ENCODE results near the gene C14orf180.
"Not testable (repeated sequence)": the region's sequence is repeated elsewhere in the genome, so short reads cannot be mapped to it uniquely, and the experiment has no call there.

C14orf180 gene

GRCh38 chr14:104611881-104612280 lies 32.3 kb downstream of the C14orf180 start:
- no peak for DNase-seq (ENCODE audit: low read depth in 2 of 2)

GRCh38 chr14:104614126-104614812 lies 34.7 kb downstream of the C14orf180 start:
- no peak for DNase-seq (ENCODE audit: low read depth in 2 of 2)

GRCh38 chr14:104624939-104625338 lies 45.4 kb downstream of the C14orf180 start:
- DNase-seq (ENCODE audit: low read depth in 2 of 2): no peak

GRCh38 chr14:104632781-104633180 lies 53.2 kb downstream of the C14orf180 start:
- DNase-seq (ENCODE audit: low read depth in 2 of 2): no peak

- DNase-seq (ENCODE audit: low read depth in 2 of 2): no peak
Observed at GRCh38 chr14:104633276-104634137, 53.9 kb downstream of the C14orf180 start.

GRCh38 chr14:104634138-104634760 lies 54.7 kb downstream of the C14orf180 start:
- no peak for DNase-seq (ENCODE audit: low read depth in 2 of 2)

- DNase-seq (ENCODE audit: low read depth in 2 of 2): no peak
Observed at GRCh38 chr14:104634886-104635570, 55.5 kb downstream of the C14orf180 start.

- no peak for DNase-seq (ENCODE audit: low read depth in 2 of 2)
Observed at GRCh38 chr14:104635717-104636116, 56.2 kb downstream of the C14orf180 start.

- no peak for DNase-seq (ENCODE audit: low read depth in 2 of 2)
Observed at GRCh38 chr14:104636131-104636530, 56.6 kb downstream of the C14orf180 start.

- not testable (repeated sequence) for DNase-seq (ENCODE audit: low read depth in 2 of 2)
Observed at GRCh38 chr14:104636846-104637545, 57.4 kb downstream of the C14orf180 start.

- DNase-seq (ENCODE audit: low read depth in 2 of 2): no peak
Observed at GRCh38 chr14:104637546-104638003, 58.0 kb downstream of the C14orf180 start.

- no peak for DNase-seq (ENCODE audit: low read depth in 2 of 2)
Observed at GRCh38 chr14:104638190-104638589, 58.6 kb downstream of the C14orf180 start.

- DNase-seq (ENCODE audit: low read depth in 2 of 2): no peak
Observed at GRCh38 chr14:104638927-104639450, 59.4 kb downstream of the C14orf180 start.

- DNase-seq (ENCODE audit: low read depth in 2 of 2): no peak
Observed at GRCh38 chr14:104639471-104639870, 59.9 kb downstream of the C14orf180 start.

All from stimulated activated CD4-positive, alpha-beta T cell treated with anti-CD3 and anti-CD28 coated beads, Interleukin-1b, Interleukin-23, amount 100 ng/mL, for 1 hour (primary cell).